GM03348 (cell line): ENCODE measurements around the gene HLA-DPA1.
A peak's percentile ranks its signal among the peaks of the same experiment; 100 is the strongest.
"Not testable (repeated sequence)": the region's sequence is repeated elsewhere in the genome, so short reads cannot be mapped to it uniquely, and the experiment has no call there.

Experiments
- DNase-seq: peaks from one replicate; pipeline ENCODE4 v3.0.0; 2012; ENCODE audit warnings: low spot score

Gene HLA-DPA1

DNA sequence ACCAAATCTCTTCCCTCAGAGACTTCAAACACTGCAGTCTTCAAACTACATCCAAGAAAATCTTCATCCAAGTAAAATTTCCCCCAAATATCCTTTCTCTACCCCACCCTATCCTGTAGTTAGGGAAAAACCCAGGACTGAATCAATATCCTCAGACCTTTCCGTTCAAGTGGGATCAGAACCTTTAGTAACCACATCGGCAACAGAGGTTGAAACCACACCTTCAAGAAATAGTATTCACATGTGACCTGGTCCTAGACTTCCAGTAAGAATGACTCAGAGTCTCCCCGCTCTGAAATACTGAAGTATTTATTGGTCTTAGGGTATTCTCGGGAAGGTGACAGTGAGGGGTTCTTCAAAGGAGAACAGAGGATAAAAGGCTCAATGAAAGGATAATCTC lies 8.7 kb downstream of the HLA-DPA1 start:
- DNase-seq = no peak

DNA sequence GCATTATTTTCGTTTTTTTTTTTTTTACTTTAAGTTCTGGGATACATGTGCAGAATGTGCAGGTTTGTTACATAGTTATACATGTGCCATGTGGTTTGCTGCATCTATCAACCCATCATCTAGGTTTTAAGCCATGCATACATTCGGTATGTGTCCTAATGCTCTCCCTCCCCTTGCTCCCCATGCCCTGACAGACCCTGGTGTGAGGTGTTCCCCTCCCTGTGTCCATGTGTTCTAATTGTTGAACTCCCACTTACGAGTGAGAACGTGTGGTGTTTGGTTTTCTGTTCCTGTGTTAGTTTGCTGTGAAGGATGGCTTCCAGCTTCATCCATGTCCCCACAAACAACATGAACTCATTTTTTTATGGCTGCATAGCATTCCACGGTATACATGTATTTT lies 10.0 kb downstream of the HLA-DPA1 start:
- not testable (repeated sequence) for DNase-seq

DNA sequence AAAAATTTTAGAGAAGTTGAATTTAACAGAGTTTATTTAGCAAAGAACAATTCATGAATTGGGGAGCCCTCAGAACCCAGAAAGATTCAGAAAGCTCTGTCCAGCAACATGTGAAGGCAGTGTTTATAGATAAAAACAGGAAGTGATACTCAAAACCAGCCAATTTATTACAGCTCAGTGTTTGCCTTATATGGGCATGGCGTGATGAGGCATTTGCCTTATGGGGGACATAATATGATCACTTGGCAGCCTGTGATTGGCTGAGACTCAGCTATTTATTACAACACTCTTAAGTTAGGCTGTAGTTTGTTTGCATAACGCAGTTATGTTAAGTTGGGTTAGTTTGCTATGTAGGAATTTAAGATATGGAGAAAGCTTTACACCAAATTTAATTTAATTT lies 11.5 kb downstream of the HLA-DPA1 start:
- DNase-seq = no peak

DNA sequence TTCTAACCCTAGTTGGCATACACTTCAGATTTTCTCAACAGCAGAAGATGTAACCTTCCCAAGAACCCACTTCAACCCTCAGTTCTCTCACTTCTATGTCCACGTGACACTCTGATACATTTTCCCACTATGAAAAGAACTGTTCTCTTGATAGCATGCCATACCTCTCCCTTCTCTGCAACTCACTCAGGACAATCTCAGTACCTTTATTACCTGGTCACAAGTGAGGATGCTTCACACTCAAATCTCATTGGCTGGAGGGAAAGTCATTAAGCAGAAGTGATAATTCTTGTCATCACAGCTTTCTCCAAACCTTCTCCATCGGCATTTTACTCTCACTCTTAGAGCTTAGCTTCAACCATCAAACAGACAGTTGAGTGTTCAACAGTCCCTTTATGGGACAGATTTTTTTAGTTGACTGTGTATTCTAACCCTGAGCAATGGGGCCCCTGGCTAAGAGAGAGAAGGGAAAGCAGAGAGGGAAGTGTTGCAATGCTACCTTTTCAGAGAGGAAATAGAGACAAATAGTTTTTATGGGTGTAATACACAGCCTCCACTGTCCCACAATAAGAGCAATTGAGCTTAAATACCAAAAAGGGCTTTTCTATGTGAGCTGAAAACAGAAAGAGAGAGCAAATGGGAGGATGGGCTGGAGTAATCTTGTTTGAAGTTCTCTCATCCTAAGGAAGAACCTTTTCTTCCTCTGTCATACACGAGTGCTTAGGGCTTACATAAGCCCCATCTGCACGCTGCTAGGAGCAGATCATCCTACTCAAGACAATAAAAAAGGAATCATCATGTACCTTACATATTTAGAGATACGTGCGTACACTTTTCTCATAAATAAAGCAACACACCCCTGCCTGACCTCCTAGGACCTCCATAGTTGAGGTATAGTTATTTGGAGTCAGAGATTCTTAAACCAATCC lies 16.0 kb downstream of the HLA-DPA1 start:
- DNase-seq = no peak

DNA sequence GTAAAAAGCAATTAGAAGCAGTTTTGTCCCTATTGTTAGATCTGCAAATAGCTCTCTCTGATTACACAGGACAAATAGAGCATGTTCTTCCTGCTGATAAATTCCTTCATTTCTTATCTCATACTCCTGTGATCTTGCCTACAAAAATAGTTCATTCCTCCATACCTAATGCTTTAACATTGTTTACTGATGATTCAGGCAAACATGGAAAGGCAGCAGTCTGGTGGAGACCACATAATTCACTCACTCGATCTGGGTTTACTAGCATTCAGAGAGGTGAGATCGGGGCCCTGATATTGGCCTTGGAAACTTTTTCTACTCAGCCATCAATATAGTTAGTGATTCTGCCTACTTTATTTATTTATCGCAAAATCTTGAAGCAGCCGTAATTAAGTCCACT lies 20.2 kb downstream of the HLA-DPA1 start:
- DNase-seq = no peak

DNA sequence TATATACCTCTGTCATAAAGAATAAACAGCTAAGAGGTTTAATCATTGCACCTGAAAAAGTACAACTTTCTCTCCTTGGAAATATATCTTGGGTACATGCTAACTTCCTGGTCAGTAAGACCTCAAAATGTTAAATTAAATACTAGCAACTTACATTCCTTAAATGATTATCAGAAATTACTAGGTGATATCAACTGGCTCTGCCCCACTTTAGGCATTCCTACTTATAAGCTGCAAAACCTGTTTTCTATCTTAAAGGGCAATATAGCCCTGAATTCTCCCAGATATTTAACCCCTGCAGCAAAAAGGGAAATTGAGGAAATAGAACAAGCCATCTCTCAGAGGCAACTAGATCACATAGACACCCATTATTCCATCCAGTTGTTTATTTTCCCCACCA lies 20.8 kb downstream of the HLA-DPA1 start:
- no peak for DNase-seq

DNA sequence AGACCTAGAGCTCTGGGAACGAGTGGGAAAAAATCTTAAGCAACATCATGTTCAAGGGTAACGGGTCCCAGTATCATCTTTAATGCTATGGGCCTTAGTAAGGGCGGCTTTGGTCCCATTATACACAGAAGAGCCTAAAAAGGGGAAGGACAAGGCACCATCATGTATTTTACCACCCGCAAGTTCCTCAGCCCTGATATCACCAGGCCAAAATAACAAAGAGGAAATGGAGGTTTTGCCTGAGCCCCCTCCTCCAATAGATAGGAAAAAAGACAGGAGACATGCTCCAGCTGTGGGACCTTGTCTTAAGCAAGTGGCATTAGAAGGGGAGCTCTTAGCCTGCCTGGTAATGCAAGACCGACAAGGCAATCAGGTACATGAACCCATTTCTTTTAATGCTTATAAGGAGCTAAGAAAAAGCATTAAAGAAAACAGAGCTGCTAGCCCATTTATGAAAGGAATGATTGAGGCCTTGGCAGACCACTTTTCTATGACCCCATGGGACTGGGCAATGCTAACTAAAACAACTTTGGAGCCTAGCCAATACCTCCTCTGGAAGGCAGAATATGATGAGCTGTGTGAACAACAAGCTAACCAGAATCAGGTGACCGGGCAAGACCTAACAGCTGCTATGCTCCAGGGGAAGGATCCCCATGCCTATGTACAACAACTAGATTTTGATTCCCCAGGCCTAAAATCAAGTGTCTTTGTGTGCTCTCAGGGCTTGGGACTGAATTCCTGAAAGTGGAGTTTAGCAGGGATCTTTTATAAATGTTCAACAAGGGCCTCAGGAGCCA lies 23.2 kb downstream of the HLA-DPA1 start:
- DNase-seq = no peak

DNA sequence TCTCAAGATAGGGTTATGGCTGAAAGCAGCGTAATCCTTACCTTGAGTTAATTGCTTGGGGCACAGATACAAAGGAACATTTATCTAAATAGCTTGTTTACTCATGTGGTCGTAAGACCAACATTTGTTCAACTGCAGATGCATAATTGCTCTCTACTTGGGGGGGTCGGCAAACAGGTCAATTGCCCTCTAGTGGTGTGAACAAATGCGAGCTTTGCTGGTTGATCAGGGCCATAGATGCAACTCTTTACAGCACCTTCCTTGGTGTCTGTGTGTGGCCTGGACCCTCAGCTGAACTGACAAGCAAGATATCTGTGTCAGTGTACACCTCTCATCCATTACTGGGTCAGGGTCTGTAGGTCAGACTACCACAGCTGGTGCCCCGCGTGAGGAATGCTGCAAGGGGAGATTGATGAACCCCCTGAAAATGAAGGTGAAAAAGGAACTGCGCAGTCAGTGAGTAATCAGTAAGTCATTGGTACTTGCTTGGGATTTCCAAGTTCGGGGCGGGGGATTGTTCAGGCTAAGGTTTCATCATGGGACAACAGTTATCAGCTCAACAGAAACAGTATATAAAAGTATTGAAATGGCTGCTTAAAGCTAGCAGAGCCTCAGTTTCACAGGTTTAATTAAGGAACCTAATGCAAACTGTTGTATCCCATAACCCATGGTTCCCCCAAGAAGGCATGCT lies 24.0 kb downstream of the HLA-DPA1 start:
- DNase-seq = no peak

DNA sequence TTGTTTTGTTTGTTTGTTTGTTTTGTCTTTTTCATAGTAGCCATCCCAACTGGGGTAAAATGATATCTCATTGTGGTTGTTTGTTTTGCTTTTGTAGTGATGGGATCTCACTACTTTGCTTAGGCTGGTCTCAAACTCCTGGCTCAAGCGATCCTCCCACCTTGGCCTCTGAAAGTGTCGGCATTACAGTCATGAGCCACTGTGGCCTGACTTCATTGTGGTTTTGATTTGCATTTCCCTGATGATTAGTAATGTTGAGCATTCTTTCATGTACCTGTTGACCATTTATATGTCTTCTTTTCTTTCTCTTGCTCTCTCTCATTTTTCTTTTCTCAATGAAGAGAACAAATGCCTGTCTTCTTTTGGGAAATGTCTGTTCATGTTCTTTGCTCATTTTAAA lies 33.3 kb downstream of the HLA-DPA1 start:
- no peak for DNase-seq

DNA sequence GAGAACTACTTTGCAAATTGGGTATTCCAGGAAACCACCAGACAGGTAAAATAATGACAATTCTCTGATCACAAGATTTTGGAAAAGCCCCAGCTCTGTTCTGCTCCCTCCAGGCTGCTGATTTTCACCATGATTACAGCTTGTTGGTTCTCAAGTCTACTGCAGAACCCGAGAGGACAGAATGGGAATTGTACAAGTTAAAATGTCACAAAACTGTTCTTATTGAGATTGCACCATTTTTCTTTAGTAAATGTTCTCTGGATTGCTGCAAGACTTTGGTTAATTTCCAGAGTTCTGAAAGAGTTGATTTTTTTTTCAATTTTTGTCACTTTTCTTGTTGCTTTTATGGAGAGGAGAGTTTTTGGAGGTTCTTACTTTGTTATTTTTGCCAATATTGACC lies 36.9 kb downstream of the HLA-DPA1 start:
- no peak for DNase-seq

DNA sequence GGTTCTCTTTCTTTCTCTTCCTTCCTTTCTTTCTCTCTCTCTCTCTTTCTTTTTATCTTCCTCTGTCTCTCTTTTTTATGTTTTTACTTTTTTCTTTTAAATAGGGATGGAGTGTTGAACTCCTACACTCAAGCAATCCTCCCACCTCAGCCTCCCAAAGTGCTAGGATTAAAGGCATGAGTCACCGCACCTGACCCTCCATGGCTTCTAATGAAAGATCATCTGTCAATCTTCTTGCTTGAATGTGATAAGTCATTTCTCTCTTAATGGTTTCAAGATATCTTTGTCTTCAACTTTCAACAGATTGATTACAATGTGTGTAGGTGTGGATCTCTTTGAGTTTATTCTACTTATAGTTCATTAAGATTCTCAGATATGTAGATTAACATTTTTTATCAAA lies 38.9 kb downstream of the HLA-DPA1 start:
- no peak for DNase-seq

DNA sequence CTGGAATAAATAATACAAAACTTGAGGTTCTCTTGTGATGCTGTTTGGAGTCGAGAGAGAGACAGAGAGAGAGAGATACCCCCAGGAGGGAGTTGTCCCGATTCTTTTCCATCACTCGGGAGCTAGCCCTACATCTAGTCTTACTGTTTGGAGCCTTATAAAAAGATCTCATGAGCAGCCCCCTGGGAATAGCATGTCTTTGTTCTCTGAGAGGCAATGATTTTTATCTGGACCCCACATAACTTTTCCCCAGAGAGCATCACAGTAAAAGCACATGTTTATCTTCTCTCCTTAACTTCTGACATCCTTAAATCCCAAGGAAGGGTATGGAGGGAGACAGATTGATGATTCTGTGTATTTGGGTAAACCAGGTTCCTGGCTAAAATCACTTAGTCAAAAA lies 43.2 kb downstream of the HLA-DPA1 start:
- DNase-seq = no peak

DNA sequence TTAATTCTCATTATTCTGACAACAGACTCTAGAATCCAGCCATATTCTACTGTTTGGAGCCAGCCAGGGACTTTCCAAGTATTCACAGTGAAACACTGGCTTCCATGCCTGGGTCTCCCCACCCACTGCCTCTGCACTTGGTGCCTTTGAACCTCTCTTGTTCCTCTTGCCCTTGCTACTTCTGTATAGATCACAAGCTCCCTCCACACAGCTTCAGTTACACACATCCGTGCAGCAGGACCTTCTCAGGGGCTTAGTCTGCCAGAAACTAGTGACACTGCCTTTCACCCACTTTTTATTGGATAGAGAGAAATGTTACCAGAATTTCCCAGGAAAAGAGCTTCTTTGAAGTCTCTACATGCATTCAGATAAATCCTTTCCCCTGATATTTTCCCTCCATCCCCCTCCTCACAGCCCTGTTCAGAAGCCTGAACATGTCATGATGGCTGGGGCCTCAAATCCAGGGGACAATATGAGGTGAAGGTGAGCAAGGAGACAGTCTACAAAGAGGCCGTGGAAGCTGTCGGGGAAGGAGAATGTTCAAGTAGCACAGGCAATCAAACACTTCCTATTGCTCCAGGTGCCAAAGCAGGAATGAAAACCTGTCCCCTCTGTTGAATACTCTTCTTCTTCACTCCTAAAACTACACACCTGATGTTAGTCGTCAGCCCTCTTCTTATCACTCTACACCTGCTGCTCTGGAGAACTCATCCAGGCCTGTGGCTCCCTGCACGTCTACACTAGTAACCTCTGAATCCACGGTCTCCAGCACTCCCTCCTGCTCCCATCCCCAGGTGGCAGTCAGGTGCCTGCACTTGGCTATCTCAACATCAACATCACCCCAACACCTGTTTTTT lies 43.9 kb downstream of the HLA-DPA1 start:
- DNase-seq = no peak

DNA sequence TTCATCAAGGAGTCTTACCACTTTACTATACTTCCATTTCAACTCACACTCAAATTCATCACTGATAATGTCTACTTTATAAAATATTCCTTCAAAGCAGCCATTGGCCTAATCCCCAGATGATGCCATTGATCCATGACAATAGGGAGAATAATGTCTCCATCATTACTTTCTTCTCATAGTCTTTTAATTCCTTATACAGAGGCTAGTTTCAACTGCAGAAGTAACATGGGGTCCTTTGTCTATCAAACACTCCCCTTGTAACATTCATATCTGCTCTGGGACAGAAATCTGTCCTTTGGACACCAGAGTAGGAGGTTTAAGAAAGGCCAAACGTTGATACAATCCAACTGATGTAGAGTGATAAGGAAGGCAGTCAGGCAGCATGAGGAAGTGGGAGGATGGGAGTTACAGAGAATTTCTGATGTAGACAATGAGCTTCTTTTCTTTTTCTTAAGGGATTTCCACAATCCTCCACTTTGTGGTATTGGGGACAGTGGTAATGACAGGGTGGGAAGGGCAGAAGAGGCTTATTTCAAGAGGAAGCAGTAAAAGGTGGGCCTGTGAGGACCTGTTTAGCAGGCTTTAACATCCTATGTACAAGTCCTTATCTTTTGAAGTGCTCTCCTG lies 45.1 kb downstream of the HLA-DPA1 start:
- DNase-seq = no peak

DNA sequence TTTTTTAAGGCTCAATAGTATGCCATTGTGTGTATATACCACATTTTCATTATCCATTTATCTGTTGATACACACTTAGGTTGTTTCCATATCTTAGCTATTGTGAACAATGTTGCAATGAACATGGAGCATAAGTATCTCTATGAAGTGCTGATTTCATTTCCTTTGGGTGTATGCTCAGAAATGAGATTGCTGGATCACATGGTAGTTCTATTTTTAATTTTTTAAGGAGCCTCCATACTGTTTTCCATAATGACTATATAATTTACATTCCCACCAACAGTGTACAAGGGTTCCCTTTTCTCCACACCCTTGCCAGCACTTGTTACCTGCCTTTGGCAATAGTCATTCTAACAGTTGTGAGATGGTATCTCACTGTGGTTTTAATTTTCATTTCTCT lies 48.9 kb downstream of the HLA-DPA1 start:
- no peak for DNase-seq

DNA sequence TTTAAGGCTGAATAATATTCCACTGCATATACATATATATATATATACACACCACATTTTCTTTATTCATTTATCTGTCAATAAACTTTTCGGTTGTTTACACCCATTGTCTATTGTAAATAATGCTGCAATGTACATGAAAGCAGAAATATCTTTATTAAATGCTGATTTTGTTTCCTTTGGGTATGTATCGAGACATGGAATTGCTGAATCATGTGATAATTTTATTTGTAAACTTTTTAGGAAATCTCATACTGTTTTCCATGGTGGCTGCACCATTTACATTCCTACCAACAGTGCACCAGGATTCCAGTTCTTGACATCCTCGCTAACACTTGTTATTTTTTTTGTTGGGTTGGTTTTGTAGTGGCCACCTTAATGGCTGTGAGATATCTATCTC lies 49.9 kb downstream of the HLA-DPA1 start:
- no peak for DNase-seq

DNA sequence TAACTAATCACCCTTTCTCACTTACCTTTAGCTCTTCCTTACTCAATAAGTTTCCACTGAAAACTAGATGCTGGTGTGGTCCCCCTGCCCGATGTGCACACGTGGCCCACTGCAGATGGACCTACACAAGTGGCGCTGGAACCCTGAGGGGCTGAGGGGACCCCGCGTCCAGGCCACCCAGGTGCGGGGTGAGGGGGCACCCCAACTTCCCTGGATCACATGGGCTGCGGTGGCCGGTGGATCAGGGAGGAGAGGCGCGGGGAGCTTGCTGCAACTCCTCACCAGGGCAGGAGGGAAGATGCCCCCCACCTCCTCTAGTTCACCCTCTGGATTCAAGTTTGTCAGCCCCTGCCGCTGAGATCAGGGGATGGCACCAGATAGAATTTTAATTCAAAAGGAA lies 51.5 kb downstream of the HLA-DPA1 start:
- no peak for DNase-seq

DNA sequence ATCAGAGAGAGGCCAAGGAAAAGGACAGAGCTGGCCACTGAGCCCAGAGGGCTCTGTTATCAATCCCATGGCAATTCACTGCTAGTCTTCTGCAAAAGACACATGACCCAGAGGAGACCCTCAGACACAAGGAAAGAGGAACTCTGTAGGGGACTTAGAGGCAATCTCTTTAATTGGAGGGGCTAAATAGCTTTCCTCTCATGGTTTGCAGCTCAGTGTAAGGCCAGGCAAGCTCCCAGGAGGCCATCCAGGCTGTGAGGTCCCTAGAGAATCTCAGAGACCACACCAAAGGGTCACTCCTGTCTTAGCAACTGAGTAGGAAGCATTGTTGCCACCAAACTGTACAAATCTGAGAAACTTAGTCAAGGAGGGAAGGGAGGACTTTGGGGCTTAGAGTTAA lies 54.1 kb downstream of the HLA-DPA1 start:
- DNase-seq = no peak

DNA sequence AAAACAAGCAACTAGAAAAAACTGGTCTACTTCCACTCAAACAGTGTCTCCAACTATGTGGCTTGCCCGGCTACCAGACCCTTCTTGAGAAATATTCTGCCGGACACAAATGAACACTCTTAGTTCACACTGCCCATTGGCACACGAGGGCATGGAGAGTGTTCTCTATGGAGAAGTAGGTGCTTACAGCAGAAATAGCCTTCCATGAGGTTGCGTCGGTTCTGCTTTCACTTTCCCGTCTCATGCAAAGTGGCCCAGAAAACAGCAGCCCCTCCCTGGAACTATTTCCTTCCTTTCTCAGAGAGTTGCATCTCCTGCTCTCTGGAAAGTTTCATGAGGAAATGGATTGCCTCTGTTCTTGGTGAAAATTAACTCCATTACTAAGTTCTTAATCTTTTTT lies 54.5 kb downstream of the HLA-DPA1 start:
- DNase-seq = peak; percentile 53

DNA sequence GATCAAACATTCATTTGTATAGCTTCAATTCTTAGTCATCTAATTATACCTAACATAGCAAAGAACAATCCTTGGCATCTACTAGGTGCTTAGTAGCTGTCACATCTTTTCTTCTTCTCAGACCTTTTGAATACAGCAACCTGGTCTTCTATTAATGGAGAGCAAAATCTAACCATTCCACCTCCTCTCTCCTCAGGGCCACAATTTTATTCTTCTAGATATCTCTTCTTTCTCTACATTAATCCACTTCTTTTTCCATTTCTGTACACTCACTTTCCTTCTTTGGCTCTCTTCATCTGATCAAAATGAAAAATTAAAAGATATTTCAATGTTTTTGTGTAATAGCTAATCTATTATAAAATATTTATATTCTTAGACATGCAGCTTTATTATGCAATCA lies 55.0 kb downstream of the HLA-DPA1 start:
- no peak for DNase-seq

DNA sequence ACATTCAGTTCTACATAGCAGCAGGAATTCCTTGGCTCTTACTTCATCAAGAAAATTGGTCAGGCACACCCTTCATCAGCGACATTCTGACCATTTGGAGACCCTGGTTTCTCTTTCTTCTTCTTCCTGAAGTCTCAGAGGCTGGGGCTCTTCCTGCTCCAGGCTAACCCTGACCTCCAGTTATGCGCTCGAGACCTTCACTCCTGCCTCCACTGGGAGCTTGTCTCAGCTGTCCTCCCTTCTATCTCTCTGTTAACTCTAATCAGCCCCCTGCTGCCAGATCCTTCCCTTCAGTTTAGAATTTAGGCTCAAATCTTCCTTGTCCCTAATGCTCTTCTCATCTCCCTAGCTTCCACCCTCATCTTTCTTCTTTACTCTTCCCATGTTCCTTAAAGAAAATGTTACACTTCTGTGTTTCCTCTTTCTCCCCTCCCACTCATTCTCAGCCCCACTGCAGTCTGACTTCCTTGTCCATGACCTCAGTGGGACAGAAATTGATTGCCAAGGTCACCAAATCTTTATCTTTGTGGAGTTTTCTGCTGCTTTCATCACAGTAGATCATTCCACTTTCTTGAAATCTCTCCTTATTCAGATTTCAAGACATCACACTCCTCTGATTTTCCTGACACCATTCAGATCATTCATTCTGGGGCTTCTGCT lies 55.6 kb downstream of the HLA-DPA1 start:
- no peak for DNase-seq
